ENCODE measurements around the gene RPS6KA2. TPM values are rescaled to one million over a fixed set of nuclear protein-coding genes. Genes with fewer than 3 reads are reported as not detected.
"Not testable (repeated sequence)": the region's sequence is repeated elsewhere in the genome, so short reads cannot be mapped to it uniquely, and the experiment has no call there.

Gene RPS6KA2
- total RNA-seq, 1 experiment from 2014 or later, result 2.3 TPM

DNA sequence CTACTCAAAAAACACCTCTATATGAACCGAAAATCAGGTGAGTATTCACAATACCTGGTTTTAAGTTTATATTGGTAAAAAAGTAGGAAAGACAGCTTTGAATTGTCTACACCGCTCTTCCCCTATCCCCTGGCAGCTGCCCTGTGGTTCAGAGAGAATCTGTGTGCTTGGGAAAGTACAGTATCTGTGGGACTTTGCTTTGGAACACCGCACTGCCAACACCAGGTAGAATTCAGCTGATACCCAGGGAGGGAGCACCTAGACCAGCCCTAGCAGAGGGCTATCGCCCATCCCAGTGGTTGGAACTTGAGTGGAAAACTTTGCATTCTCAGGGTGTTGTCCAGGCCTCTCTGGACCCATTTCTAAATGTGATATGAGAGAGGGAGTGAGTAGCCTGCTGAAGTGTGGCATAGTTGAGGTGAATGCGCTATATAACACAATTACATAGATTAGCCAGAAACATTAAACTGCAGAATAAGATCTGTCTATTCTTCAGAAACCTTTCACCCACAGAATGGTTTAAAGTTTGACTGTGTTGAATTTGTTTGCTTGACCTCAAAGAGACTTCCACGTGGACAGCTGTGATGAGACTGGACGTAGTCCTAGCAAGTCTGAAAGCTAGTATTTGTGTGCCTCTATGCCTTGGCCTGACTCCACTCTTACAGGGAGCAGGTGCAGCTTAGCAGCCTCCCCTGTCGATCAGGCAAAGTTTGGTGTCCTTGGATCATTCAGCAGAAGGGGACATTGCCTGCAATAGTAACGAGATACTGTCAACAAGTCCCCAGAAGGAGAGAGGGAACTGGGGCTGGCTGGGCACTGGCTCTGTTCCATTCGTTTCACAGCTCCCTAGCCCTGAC lies 232.8 kb downstream of the RPS6KA2 start:
- in situ Hi-C loops (cut with HindIII; ENCODE audit: low pct_unique_long_range_greater_than_20kb, low sequenced_read_pairs), result no loop called here
- no peak for DNase-seq (ENCODE audit: low read depth)

GRCh38 chr6:166393535-166393823 lies 233.6 kb downstream of the RPS6KA2 start:
- DNase-seq (ENCODE audit: low read depth), result no peak
- in situ Hi-C loops (cut with HindIII; ENCODE audit: low pct_unique_long_range_greater_than_20kb, low sequenced_read_pairs), result no loop called here

DNA sequence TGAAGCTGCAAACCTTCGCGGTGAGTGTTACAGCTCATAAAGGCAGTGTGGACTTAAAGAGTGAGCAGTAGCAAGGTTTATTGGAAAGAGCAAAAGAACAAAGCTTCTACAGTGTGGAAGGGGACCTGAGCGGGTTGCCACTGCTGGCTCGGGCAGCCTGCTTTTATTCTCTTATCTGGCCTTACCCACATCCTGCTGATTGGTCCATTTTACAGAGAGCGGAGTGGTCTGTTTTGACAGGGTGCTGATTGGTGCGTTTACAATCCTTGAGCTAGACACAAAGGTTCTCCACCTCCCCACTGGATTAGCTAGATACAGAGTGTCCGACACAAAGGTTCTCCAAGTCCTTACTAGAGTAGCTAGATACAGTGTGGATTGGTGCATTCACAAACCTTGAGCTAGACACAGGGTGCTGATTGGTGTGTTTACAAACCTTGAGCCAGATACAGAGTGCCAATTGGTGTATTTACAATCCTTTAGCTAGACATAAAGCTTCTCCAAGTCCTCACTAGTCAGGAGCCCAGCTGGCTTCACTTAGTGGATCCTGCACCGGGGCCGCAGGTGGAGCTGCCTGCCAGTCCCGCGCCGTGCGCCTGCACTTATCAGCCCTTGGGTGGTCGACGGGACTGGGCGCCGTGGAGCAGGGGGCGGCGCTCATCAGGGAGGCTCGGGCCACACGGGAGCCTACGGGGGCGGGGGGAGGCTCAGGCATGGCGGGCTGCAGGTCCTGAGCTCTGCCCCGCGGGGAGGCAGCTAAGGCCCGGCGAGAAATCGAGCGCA lies 234.1 kb downstream of the RPS6KA2 start:
- DNase-seq (ENCODE audit: low read depth); in situ Hi-C loops (cut with HindIII; ENCODE audit: low pct_unique_long_range_greater_than_20kb, low sequenced_read_pairs): not testable (repeated sequence)

GRCh38 chr6:166389119-166389518 lies 237.9 kb downstream of the RPS6KA2 start:
- in situ Hi-C loops (cut with HindIII; ENCODE audit: low pct_unique_long_range_greater_than_20kb, low sequenced_read_pairs), result no loop called here
- DNase-seq (ENCODE audit: low read depth), result no peak

GRCh38 chr6:166388290-166389004 lies 238.6 kb downstream of the RPS6KA2 start:
- in situ Hi-C loops (cut with HindIII; ENCODE audit: low pct_unique_long_range_greater_than_20kb, low sequenced_read_pairs), result no loop called here
- no peak for DNase-seq (ENCODE audit: low read depth)

DNA sequence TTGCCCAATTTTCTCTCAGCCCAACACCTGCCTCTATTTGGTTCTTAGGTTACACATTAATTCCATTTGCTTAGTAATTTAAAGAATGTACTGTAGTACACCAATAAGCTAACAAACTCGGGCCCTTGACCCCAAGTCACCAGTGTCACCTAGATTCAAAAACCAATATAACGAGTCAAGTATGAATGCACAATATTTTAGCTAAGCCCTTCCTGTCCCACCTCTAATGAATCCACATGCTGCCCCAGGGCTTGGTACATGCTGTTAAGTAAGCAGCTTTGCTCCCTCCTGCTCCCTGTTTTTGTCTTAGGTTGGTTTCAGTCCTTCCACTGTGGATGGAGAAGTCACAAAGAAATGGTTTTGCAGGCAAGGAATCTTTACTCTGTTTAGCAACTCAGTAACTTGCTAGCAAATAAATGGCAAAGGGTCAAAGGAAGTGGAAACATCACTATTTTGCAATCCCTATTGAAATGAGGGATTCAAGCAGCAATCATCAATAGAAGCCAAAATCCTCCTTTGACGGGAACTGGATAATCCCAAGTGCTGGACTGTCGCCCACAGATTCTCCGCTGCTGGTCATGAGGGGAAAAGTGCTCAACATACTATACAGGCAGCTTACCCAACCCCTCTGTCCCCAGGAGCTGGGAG lies 239.3 kb downstream of the RPS6KA2 start:
- in situ Hi-C loops (cut with HindIII; ENCODE audit: low pct_unique_long_range_greater_than_20kb, low sequenced_read_pairs), result no loop called here
- DNase-seq (ENCODE audit: low read depth), result no peak

DNA sequence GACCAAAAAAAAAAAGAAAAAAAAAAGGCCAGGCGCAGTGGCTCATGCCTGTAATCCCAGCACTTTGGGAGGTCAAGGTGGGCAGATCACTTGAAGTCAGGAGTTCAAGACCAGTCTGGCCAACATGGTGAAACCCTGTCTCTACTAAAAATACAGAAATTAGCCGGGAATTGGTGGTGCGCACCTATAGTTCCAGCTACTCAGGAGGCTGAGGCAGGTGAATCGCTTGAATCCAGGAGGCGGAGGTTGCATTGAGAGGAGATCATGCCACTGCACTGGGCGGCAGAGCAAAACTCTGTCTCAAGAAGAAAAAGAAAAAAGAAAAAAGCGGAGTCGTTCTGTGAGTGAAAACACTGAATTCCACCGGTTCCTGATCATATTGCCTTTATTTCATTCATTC lies 240.0 kb downstream of the RPS6KA2 start:
- DNase-seq (ENCODE audit: low read depth); in situ Hi-C loops (cut with HindIII; ENCODE audit: low pct_unique_long_range_greater_than_20kb, low sequenced_read_pairs): not testable (repeated sequence)

- DNase-seq (ENCODE audit: low read depth), result no peak
- in situ Hi-C loops (cut with HindIII; ENCODE audit: low pct_unique_long_range_greater_than_20kb, low sequenced_read_pairs), result no loop called here
Measured at GRCh38 chr6:166386111-166386510, 240.9 kb downstream of the RPS6KA2 start.

- not testable (repeated sequence) for DNase-seq (ENCODE audit: low read depth)
Measured at GRCh38 chr6:166383802-166384363, 243.2 kb downstream of the RPS6KA2 start.

DNA sequence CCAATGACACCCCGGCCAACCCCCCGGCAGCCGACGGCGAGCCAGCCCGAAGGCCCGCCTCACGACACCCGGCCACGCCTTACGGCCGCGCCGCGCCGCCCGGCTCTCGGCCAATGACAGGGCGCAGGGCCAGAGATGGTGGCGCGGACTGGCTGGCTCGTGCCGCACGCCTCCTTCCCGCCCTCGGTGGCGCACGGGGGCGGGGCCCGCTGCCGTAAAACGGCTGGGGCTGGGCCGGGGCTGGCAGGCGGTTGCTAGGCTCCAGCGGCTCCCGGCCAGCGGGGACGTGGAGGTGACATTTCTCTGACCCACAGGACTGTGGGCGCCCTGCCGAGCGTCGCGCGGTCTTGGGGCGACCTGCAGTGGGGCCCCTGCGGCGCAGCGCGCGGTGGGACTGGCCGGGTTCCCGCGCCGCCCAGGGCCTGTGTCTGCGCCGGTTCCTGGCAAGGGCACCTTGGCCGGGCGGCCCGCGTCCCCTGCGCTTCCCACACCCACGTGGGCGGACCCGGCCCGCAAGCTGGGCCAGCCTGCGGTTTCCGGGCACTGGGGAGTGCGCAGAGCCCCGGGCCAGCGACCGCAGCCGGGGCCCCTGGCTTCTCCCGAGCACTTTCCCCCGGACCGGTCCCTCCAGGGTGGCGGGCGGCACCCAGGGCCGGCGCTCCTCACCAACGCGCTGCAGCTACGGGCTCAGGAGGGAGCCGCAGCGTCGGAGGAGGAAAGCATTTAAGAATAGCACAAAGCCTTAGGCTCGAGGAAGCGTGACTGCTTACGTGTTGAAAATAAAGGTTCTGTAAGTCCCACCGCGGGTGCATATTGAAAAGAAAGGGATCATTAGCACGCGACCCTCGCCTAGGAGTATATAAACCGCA lies 243.9 kb downstream of the RPS6KA2 start, which contains the start of gene MPC1:
Gene MPC1, minus strand, starts transcription at position 8 of the 869 bp plus-strand sequence. CDS start 64 bp downstream, outside the sequence.
- in situ Hi-C loops (cut with HindIII; ENCODE audit: low pct_unique_long_range_greater_than_20kb, low sequenced_read_pairs), result no loop called here
- peak; percentile 93 for DNase-seq (ENCODE audit: low read depth)

More at GRCh38 chr6:166383802-166384363, 243.2 kb downstream of the RPS6KA2 start:
- in situ Hi-C loops (cut with HindIII; ENCODE audit: low pct_unique_long_range_greater_than_20kb, low sequenced_read_pairs), result not testable (repeated sequence)

DNA sequence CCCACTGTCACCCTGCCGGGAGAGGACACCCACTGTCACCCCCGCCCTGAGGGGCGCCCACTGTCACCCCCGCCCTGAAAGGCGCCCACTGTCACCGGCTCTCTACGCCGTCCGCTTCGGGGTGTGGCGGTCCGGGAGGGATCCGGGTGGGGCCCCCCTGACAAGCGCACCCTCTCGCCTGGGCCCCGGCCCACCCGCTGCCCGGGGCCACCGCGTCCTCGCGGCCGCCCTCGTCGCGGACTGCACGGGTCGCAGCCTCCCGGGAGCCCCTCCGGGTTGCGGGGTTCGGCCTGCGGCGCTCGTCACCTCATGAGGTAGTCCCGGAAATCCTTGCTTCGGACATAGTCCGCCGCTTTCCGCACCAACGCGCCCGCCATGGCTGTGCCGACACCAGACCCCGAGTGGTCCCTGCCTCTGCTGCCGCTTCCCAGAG lies 244.5 kb downstream of the RPS6KA2 start:
- in situ Hi-C loops (cut with HindIII; ENCODE audit: low pct_unique_long_range_greater_than_20kb, low sequenced_read_pairs), result no loop called here

DNA sequence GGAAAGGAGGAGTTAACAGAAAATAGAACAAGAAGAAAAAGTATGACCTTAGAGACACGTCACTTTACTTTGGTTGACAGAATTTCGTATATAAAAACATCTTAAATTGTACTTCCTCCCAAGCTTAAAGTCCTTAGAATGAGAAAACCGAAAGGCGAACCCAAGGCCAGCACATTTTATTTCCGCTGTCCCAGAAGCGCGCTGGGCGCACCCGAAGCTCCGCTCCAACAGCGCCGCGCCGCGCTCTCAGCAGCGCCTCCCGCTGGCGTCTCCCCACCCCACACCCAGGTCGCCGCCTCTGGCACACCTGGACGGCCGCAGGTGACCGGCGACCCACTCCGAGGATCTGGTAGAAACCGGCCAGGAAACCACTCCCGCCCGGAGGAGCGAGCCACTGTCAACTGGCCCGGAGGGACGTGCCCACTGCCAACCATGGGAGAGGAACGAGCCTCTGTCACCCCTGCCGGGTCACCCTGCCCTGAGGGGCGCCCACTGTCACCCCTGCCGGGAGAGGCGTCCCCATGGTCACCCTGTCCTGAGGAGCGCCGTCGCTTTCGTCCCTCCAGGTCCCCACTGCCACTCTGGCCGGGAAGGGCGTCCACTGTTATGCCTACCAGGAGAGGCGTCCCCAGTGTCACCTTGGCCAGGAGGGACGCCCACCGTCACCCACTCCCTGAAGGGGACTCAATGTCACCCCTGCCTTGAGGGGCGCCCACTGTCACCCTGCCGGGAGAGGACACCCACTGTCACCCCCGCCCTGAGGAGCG lies 245.1 kb downstream of the RPS6KA2 start:
- in situ Hi-C loops (cut with HindIII; ENCODE audit: low pct_unique_long_range_greater_than_20kb, low sequenced_read_pairs), result no loop called here
- DNase-seq (ENCODE audit: low read depth), result peak; percentile 44

More for the DNA sequence above, 244.5 kb downstream of the RPS6KA2 start:
- DNase-seq (ENCODE audit: low read depth), result no peak

- in situ Hi-C loops (cut with HindIII; ENCODE audit: low pct_unique_long_range_greater_than_20kb, low sequenced_read_pairs), result no loop called here
- no peak for DNase-seq (ENCODE audit: low read depth)
Measured at GRCh38 chr6:166381381-166381732, 245.7 kb downstream of the RPS6KA2 start.

DNA sequence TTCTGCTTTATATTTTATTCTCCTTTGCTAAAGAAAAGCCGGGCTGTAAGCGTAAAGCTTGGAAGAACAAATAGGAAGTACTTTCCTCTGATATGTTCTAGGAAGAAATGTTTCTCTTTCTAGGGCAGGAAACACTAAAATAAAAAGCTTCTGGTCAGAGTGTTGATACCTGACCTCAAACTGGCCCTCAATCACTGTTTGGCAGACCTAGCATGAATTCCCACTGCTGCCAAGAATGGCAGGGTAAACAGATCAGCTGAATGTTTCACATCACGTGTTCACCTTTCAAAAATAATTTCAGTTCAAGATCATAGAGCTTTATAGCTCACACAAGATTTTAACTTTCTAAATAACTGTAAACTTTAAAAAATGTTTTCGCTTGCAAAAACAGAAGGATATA lies 247.3 kb downstream of the RPS6KA2 start:
- in situ Hi-C loops (cut with HindIII; ENCODE audit: low pct_unique_long_range_greater_than_20kb, low sequenced_read_pairs), result no loop called here
- no peak for DNase-seq (ENCODE audit: low read depth)

GRCh38 chr6:166379103-166379586 lies 247.9 kb downstream of the RPS6KA2 start:
- in situ Hi-C loops (cut with HindIII; ENCODE audit: low pct_unique_long_range_greater_than_20kb, low sequenced_read_pairs), result no loop called here
- no peak for DNase-seq (ENCODE audit: low read depth)

GRCh38 chr6:166377721-166378120 lies 249.3 kb downstream of the RPS6KA2 start:
- in situ Hi-C loops (cut with HindIII; ENCODE audit: low pct_unique_long_range_greater_than_20kb, low sequenced_read_pairs), result no loop called here
- no peak for DNase-seq (ENCODE audit: low read depth)
